ENCODE measurements around the gene XRCC1. TPM values are rescaled to one million over a fixed set of nuclear protein-coding genes. Genes with fewer than 3 reads are reported as not detected.
A peak's percentile ranks its signal among the peaks of the same experiment; 100 is the strongest.

The XRCC1 gene
- polyA plus RNA-seq, 1 donor from 2014 or later = 18.6 TPM

DNA sequence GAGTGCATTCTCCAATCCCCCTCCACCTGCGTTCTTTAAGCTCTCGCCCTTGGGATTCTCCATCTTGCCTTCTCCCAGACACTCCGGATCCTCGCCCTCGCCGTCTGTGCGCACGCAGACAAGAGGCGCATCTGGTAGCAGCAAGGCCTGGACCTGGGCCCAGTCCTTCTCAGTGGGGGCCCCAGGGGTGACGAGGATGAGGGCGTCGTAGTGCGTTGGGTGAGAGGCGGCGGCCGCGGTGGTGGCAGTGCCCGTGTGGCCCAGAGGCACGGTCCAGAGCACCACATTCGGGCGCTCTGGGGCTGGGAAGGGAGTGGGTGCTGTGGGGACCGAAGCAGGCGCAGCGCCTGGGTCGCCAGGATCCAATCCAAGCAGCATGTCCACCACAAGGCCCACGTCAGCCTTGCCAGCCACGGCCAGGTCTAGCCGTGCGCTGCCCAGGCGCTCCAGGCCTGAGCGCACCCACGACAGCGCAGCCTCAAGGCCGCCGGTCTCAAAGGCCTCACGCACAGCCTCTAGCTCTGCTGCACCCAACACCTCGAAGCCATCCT lies 17.5 kb upstream of the XRCC1 start:
- Histone ChIP-seq H3K36me3 (ENCODE audit: insufficient read depth, low read length) (no peaks in the 10 kb centered on the region), H3K4me2 (ENCODE audit: low read length) (no peak overlapping the region), H3K4me3 (ENCODE audit: low read length) (peak overlapping the region; percentile 99), H3K79me2 (replicated peaks; ENCODE audit: insufficient read depth, low read length) (peaks cover 41% of the 10 kb centered on the region), H3F3A (ENCODE audit: insufficient read depth, low read length, poor library complexity, severe bottlenecking) (no peaks in the 10 kb centered on the region), H3K9me3 (ENCODE audit: low read length) (no peaks in the 10 kb centered on the region), H3K27ac (ENCODE audit: low read length) (no peak overlapping the region), H3K9ac (ENCODE audit: low read length) (peak overlapping the region; percentile 99), H4K20me1 (ENCODE audit: insufficient read depth) (peaks cover 4% of the 10 kb centered on the region), H3K27me3 (ENCODE audit: insufficient read depth, low read depth, low read length) (no peaks in the 10 kb centered on the region), H3K9me2 (ENCODE audit: insufficient read depth, low read length) (no peaks in the 10 kb centered on the region), H2AFZ (ENCODE audit: low read depth, low read length) (no peak overlapping the region)
- TF ChIP-seq SMC3 (conservative IDR thresholded peaks at IDR 0.05; ENCODE audit: poor library complexity) (no peak), TAF1 (IDR thresholded peaks at IDR 0.05; ENCODE audit: low read depth) (no peak), RAD21 (conservative IDR thresholded peaks at IDR 0.05) (no peak), MXI1 (conservative IDR thresholded peaks at IDR 0.05; ENCODE audit: poor library complexity, severe bottlenecking) (no peak), EP300 (conservative IDR thresholded peaks at IDR 0.05; ENCODE audit: poor library complexity, severe bottlenecking) (no peak), EZH2 (IDR thresholded peaks at IDR 0.05; ENCODE audit: borderline replicate concordance, insufficient read depth, low read length, poor library complexity, severe bottlenecking) (no peak), POLR2AphosphoS5 (IDR thresholded peaks at IDR 0.05) (no peak)
- TF ChIP-seq, protein P1, sequence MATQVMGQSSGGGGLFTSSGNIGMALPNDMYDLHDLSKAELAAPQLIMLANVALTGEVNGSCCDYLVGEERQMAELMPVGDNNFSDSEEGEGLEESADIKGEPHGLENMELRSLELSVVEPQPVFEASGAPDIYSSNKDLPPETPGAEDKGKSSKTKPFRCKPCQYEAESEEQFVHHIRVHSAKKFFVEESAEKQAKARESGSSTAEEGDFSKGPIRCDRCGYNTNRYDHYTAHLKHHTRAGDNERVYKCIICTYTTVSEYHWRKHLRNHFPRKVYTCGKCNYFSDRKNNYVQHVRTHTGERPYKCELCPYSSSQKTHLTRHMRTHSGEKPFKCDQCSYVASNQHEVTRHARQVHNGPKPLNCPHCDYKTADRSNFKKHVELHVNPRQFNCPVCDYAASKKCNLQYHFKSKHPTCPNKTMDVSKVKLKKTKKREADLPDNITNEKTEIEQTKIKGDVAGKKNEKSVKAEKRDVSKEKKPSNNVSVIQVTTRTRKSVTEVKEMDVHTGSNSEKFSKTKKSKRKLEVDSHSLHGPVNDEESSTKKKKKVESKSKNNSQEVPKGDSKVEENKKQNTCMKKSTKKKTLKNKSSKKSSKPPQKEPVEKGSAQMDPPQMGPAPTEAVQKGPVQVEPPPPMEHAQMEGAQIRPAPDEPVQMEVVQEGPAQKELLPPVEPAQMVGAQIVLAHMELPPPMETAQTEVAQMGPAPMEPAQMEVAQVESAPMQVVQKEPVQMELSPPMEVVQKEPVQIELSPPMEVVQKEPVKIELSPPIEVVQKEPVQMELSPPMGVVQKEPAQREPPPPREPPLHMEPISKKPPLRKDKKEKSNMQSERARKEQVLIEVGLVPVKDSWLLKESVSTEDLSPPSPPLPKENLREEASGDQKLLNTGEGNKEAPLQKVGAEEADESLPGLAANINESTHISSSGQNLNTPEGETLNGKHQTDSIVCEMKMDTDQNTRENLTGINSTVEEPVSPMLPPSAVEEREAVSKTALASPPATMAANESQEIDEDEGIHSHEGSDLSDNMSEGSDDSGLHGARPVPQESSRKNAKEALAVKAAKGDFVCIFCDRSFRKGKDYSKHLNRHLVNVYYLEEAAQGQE (IDR thresholded peaks at IDR 0.05; ENCODE audit: borderline replicate concordance) = no peak
- TF ChIP-seq, protein P2, sequence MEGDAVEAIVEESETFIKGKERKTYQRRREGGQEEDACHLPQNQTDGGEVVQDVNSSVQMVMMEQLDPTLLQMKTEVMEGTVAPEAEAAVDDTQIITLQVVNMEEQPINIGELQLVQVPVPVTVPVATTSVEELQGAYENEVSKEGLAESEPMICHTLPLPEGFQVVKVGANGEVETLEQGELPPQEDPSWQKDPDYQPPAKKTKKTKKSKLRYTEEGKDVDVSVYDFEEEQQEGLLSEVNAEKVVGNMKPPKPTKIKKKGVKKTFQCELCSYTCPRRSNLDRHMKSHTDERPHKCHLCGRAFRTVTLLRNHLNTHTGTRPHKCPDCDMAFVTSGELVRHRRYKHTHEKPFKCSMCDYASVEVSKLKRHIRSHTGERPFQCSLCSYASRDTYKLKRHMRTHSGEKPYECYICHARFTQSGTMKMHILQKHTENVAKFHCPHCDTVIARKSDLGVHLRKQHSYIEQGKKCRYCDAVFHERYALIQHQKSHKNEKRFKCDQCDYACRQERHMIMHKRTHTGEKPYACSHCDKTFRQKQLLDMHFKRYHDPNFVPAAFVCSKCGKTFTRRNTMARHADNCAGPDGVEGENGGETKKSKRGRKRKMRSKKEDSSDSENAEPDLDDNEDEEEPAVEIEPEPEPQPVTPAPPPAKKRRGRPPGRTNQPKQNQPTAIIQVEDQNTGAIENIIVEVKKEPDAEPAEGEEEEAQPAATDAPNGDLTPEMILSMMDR (IDR thresholded peaks at IDR 0.05; ENCODE audit: poor library complexity, severe bottlenecking) = no peak

DNA sequence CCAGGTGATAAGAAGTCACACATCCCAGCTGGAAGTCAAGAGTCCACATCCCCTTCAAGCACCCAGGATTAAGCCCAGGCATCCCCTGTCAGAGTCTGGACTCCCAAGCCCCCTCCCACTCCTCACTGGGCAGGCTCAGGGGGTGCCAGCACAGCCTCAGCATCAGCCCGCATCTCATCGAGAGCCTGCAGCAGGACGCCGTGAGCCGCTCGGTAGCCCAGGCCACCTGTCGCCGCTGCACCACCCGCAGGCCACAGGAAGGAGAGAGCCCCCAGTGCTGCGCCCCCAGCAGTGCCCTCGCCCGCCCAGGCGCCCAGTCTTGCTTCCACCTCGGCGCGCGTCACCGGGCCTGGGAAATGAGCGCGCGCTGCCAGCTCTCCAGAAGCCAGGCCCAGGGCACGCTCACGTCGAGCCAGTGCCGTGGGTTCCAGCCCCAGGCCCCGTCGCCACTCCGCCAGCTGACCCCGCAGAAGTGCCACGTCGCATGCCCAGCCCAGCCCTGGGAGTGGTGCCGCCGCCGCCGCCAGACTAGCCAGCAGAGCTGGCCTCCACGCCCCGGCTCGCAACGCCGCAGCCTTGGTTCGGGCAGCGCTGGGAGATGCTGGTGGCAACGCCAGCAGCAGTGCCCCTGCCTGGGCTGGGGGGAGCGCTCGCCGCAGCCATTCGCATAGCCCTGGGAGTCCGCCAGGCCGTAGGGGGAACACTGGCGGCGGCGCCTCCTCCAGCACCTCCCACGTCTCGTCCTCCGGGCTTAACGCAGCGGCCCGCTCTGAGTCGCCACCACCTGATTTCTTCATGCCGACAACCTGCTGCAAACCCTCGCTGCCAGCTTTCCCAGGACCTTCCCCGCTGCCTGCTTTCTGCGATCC lies 16.8 kb upstream of the XRCC1 start:
- Histone ChIP-seq H3K27ac (ENCODE audit: low read length) (no peak overlapping the region), H3K79me2 (replicated peaks; ENCODE audit: insufficient read depth, low read length) (peaks cover 34% of the 10 kb centered on the region), H3K4me3 (ENCODE audit: low read length) (no peak overlapping the region), H4K20me1 (ENCODE audit: insufficient read depth) (peaks cover 4% of the 10 kb centered on the region), H3K4me2 (ENCODE audit: low read length) (no peak overlapping the region), H3K9ac (ENCODE audit: low read length) (no peak overlapping the region), H3K27me3 (ENCODE audit: insufficient read depth, low read depth, low read length) (no peaks in the 10 kb centered on the region), H3K9me2 (ENCODE audit: insufficient read depth, low read length) (no peaks in the 10 kb centered on the region), H3F3A (ENCODE audit: insufficient read depth, low read length, poor library complexity, severe bottlenecking) (no peaks in the 10 kb centered on the region), H3K9me3 (ENCODE audit: low read length) (no peaks in the 10 kb centered on the region), H2AFZ (ENCODE audit: low read depth, low read length) (no peak overlapping the region), H3K36me3 (ENCODE audit: insufficient read depth, low read length) (no peaks in the 10 kb centered on the region)
- TF ChIP-seq, protein P2 (IDR thresholded peaks at IDR 0.05; ENCODE audit: poor library complexity, severe bottlenecking) = no peak
- TF ChIP-seq, protein P1 (IDR thresholded peaks at IDR 0.05; ENCODE audit: borderline replicate concordance) = no peak
- TF ChIP-seq POLR2AphosphoS5 (IDR thresholded peaks at IDR 0.05) (no peak), MXI1 (conservative IDR thresholded peaks at IDR 0.05; ENCODE audit: poor library complexity, severe bottlenecking) (no peak), EZH2 (IDR thresholded peaks at IDR 0.05; ENCODE audit: borderline replicate concordance, insufficient read depth, low read length, poor library complexity, severe bottlenecking) (no peak), RAD21 (conservative IDR thresholded peaks at IDR 0.05) (no peak), TAF1 (IDR thresholded peaks at IDR 0.05; ENCODE audit: low read depth) (no peak), SMC3 (conservative IDR thresholded peaks at IDR 0.05; ENCODE audit: poor library complexity) (no peak)

All from neural cell (in vitro differentiated cells).